Breast epithelium (tissue), 3 donors: Measurements from ENCODE around the gene GRIK5.

ENCODE experiments used
- CTCF ChIP-seq, 3 donors: fragments of 450-650 bp; IDR thresholded peaks; one replicate each; pipeline ENCODE4 v1.5.1; 2016 to 2017; ENCODE audit warnings: antibody characterized with exemption in 3 of 3, mild to moderate bottlenecking in 3 of 3, moderate library complexity in 3 of 3
- POLR2A ChIP-seq: fragments of 450-650 bp; IDR thresholded peaks from one replicate; pipeline ENCODE4 v1.6.1; 2016; ENCODE audit warnings: antibody characterized with exemption, mild to moderate bottlenecking, moderate library complexity

GRCh38 chr19:41988947-41989346, 81.1 kb downstream of the GRIK5 start:
- TF ChIP-seq CTCF (IDR thresholded peaks at IDR 0.05) = no peak
- no peak for TF ChIP-seq POLR2A
